ENCODE results near the gene ARHGAP24.

Gene ARHGAP24

GRCh38 chr4:85747882-85748491 lies 273.0 kb downstream of the ARHGAP24 start:
- DNase-seq = peak; percentile 10

- DNase-seq = no peak
Measured at GRCh38 chr4:85748654-85749053, 273.7 kb downstream of the ARHGAP24 start.

- no peak for DNase-seq
Measured at GRCh38 chr4:85751866-85752265, 276.9 kb downstream of the ARHGAP24 start.

- DNase-seq = no peak
Measured at GRCh38 chr4:85755285-85755684, 280.3 kb downstream of the ARHGAP24 start.

GRCh38 chr4:85756938-85757337 lies 282.0 kb downstream of the ARHGAP24 start:
- DNase-seq = no peak

DNA sequence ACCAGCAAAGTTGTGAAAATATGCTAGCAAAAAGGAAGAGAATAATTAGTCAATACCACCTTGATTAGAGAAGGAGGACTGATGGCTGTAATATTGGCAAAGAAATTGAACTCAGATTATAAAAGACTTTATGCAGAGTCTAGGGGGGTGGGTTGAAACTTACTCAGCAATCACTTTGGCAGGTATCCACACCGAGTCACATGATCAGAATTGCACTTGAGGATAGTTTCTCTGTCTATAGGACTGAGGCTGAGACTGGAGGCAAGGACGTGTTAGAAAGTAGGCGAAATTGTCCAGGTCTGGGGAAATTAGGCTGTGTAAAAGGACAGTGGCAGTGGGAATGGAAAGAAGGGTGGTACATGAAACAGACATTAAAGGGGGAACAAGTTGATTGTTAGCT lies 284.4 kb downstream of the ARHGAP24 start:
- DNase-seq = no peak

- no peak for DNase-seq
Measured at GRCh38 chr4:85760511-85760910, 285.6 kb downstream of the ARHGAP24 start.

DNA sequence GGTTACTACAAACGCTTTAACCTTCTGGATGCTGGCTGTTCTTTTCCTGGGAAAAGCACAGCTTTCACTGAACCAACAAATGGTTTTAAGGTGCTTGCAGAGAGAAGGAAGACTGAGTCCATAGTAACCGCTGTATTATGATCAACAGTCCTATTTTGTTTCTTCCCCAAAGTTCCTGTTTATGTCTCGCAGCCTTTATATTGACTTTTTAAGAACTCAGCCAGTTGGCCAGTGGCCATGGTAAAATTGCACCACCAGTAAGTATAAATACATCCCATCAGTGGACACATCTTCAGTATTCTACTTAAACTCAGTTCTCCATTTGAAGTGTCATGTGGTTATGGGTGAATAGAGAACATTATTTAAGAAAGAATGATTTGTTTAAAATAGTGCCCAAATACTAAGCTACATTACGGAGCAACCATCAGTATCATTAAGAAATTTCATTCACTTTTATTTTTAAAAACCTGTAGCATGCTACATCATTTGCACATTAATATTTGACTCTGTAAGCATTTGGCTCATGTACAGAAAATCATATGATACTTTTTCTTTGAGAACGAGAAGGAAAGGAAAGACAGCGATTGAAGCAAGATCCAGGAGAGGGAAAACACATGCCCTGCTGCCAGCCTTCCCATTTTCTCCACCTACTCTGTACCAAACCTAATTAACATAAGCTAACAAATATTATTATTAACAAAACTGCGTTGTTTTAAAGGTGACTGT lies 287.0 kb downstream of the ARHGAP24 start:
- no peak for DNase-seq

DNA sequence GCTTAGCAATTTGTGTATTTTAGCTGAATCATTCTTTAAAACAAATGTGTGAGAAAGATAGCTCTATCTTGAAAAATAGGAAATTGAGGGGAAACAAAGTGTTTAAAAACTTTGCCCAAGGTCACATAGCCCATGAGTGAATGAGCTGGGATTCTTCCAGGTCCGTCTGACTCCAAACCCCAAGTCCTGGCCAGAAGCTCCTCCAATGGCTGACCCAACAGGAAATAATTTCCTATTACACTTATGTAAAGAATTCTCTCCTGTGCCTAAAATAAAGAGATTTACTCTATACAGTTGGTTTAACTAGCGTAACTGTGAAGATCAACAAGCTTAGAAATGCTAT lies 287.6 kb downstream of the ARHGAP24 start:
- no peak for DNase-seq

DNA sequence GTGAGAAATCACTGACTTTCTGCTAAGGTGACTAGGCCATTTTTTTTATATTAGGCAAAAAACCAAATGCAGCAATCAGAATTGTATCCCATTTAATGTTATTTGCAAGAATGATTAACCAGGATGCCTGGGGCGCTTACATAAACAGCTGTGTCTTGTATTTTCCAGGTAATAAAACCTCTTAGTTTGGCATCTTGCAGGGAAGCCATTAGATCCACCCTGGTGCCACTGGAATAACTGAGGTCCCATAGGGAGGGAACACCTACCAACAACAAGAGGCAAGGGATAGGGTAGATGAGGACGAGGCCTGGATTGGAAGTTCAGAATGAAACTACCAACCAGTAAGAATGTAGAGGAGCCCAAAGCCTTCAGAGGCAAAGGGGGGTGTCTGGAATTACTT lies 288.3 kb downstream of the ARHGAP24 start:
- no peak for DNase-seq

DNA sequence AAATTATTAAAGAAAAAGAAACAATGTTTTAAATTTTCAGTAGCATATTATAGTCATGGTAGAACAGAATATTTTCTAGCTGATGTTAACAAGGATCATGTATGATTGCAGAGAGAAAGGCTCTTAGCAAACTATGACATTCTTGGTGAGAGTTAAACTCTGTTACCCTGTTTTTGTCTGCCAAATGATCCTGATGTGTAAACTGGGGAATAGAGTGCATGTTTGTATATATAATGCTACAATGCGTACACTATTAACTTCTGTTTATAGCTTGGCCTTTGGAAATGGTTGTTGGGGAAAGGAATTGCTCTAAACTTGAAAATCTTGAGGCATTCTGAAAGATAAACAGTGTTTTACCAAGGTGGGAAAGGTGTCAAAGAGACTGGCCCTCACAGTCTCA lies 292.7 kb downstream of the ARHGAP24 start:
- DNase-seq = no peak

- DNase-seq = no peak
Measured at GRCh38 chr4:85769009-85769408, 294.1 kb downstream of the ARHGAP24 start.

- no peak for DNase-seq
Measured at GRCh38 chr4:85772470-85772869, 297.5 kb downstream of the ARHGAP24 start.

GRCh38 chr4:85773372-85773771 lies 298.4 kb downstream of the ARHGAP24 start:
- DNase-seq = no peak

DNA sequence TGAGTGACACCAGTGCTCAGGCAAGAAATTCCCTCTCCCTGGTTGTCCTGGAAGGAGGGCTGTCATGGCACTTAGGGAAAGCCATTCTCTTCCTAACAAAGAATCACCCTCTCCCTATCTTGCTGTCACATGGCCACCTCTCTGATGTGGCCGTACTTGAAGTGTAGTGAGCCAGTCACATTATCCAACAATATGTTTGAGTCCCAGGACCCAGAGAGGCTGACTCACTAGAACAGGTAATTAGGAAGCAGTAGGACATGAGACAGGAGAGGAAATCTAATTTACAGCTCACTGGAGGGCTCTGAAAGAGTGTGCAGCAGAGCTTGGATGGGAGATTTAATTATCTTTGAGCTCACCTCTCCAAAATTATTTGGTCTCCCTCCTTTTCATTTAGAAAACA lies 299.1 kb downstream of the ARHGAP24 start:
- DNase-seq = no peak

GRCh38 chr4:85774489-85774888 lies 299.5 kb downstream of the ARHGAP24 start:
- DNase-seq = no peak

DNA sequence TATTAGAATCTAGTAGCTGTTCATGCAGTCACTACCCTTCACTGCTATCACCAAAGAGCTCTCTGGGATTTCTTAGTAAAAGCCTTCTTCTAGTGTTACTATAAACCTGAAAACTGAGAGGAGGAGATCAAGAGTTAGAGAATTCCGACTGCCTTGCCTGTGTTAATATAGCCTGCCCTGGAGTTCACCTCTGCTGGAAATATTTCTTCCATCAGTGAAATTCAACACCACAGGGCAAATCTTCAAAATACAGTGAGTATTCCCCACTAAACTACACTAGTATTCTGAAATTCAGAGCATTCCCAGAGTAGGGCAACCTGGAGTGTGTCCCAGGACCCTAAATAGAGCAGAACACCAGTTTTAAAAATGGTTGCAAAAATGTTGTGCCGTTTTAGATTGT lies 301.1 kb downstream of the ARHGAP24 start:
- no peak for DNase-seq

DNA sequence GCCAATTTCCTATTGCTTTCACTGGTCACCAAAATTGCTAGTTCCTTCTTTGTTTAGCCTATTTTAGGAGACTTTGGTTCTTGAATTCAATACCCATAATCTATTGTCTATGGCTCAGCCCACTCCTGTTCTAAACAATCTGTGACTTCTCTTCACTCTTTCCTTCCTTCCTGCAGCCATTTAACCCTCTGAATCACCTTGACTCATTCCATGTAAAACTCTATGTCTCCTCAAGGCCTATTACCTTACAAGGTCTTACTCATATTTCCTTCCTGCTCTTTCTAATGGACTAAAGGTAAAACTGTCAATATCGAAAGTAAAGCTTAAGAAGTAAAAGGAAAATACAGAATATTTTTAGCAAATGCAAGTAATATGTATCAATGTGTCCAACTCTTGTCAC lies 301.6 kb downstream of the ARHGAP24 start:
- no peak for DNase-seq

- no peak for DNase-seq
Measured at GRCh38 chr4:85777908-85778631, 303.1 kb downstream of the ARHGAP24 start.

DNA sequence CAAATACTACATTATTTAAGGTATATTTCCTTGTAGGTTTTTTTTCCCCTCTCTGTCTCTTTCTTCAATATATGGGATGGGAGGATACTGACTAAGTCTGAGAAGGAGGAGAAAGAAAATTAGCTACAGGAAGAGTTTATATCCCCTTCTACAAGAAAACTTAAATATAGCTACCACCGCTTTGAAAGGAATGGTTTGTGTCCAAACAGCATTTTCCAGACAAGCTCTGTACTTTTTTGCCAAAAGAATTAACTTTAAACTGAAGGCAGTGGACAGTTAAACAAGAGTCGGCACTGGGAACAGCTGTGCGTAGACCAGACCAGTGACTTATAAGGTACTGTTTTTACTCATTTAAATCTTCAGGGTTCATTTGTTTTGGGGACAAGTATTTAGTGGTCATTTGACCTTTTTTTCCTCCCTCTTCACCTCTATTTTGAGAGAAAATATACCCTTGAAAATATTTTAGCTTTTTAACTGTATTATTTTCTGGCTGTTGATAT lies 303.7 kb downstream of the ARHGAP24 start:
- no peak for DNase-seq

- no peak for DNase-seq
Measured at GRCh38 chr4:85779165-85779564, 304.2 kb downstream of the ARHGAP24 start.

- DNase-seq = no peak
Measured at GRCh38 chr4:85780664-85781063, 305.7 kb downstream of the ARHGAP24 start.

- DNase-seq = no peak
Measured at GRCh38 chr4:85783483-85783882, 308.5 kb downstream of the ARHGAP24 start.

GRCh38 chr4:85783900-85784299 lies 308.9 kb downstream of the ARHGAP24 start:
- no peak for DNase-seq
